Stimulated activated CD8-positive, alpha-beta memory T cell treated with anti-CD3 and anti-CD28 coated beads, Interleukin-2, amount 100 ng/mL, for 48 hours (primary cell): Measurements from ENCODE around the gene PTH1R.

ENCODE experiments used
- DNase-seq, 2 donors: peaks; one replicate each; pipeline ENCODE4 v3.0.0-alpha.2; 2020; ENCODE audit warnings: low read depth in 2 of 2

Gene PTH1R

DNA sequence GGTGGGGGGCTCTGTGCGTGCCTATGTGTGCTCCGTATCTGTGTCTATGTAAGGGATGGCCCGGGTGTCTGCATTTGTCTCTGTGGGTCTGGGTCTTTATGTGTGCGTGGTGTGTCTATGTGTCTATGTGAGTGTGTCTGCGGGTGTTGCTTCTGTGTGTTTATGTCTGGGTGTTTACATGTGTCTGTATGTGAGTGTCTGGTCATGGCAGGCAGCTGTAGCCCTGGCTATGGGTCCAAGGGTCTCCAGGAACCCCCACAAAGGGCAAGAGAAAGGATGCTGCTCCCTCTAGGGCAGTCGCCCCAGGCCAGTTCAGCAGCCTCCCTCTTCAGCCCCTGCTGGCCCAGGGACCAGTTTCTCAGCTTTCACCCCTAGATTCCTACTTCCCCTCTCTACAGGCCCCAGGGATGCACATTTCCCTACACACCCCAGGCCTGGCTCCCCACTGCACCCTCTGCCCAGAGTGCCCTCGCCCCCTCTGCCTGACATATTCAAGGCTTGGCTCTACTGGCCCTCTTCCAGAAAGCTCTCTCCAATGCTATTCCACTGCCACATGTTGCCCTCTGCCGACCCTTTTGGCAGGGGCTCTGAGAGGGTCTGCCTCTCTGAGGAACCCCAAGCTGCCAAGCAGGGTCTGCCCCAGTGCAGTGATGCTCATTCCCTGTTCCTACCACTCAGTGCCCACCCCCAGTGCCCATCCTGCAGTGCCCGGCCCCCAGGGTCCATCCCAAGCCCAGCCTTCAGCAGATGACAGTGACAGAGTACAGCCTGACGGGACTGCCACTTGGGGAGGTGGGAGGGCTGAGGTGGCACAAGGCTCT, 13.2 kb upstream of the PTH1R start:
- DNase-seq: no peak

DNA sequence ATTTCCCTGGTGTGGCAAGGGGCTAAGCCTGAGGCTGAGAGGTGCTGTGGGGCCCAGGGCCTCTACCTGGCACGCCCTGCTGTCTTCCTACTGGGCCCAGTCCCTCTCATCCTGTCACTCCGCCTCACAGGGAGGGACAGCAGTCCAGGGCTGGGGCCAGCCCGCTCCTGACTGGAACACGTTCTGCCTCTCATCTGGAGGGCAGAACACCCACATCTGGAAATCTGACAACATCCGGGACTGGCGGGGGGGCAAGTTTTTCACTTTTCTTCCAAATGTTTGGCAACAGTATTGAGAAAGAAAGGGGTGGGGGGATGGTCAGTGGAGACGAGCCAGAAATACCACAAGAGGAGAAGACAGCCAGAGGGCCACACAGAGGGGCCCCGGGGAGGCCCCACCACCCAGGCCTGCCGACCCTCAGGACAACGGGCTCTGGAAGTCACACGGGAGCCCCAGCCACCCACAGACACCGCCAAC, 12.5 kb upstream of the PTH1R start:
- no peak for DNase-seq

DNA sequence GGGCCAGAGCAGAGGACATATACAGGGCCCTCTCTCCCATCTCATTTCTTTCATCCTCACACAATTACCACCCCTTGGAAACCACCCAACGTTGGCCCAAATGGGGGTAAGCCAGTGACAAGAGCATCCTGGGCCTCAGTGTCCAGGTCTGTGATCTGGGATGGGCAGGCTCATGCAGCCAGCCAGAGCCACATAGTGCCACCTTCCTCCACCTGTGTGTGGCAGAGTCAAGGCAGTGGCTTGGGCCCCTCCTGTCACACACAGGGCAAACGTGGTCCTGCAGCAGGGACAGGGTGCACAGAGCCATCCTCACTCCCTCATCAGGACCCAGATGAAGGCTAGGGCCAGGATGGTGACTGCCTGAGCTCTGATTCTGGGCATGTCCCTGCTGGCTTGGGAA, 12.0 kb upstream of the PTH1R start:
- DNase-seq: no peak

DNA sequence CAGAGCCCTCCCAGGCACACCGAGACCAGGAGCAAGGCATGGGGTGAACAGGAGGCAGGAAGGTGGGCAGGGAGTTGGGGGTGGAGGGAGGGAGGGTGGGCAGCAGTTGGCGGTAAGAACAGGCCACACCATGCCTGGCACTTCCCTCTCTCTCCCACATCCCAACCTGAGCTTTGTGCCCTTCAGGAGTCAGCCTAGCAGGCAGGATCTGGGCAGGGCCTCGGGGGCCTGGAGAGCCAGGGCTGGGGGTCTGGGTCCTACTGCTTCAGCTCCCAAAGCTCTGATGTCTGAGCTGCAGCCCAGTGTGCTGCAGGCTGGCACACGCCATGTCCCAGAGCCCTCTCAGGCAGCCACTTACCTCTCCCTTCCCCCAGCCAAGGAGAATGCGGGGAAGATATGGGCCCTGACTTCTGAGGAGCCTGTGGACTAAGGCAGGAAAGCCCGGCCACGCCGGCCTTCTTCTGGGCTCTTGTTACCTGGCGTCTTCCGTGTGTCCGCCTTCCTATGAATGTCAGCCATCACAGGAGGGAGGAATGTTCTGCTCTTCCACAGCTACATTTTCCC, 11.4 kb upstream of the PTH1R start:
- no peak for DNase-seq

DNA sequence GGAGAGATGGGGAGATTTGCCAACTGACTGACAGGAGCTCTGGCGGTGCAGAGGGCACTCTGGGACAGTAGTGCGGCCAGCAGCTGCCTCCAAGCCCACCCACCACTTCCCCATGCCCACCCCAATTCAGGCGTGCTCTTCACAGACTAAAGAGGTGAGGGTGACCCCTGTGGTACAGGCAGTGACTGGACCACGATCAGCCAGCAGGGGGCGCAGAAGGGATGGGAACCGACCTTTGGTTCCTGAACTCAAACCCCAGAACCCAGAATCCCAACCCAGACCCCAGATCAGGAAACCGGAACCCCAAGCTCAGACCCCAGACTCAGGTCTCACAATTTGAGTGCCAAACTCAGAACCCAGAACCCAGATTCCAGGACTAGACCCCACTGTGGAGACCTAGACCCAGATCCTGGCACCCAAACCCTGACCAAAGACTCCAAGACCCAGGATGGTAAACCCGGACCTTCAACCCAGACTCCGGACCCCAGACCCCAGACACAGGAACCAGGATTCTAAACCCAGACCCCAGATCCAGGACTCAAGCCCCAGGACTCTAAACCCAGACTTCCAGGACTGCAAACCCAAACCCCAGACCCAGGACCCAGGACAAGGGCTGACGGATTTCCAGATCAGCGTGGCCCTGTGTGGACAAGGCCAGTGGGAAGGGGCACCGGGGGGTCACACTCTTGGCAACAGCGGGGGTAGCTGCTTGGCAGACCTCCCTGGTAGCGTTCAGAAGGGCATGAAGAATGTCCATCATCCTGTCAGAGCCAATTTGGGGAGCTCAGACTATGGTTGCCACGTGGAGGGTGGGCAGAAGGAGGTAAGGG, 10.6 kb upstream of the PTH1R start:
- peak; percentile 74 to 82 for DNase-seq

DNA sequence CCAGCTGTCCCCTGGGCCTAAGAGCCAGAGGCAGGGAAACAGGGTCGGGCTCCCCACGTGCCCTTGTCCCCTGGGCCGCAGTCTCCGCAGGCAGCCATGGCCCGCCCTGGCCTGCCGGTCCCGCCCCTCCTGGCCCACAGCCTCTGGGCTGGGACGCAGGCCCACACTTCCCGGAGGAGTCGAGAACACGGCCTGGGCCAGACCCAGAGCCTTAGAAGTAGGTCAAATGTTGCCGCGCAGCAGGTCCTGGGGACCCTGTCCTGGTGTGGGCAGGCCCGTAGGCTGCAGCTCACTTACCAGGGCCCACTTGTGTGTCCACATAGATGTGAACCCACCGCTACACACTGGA, 10.0 kb upstream of the PTH1R start:
- DNase-seq: no peak

DNA sequence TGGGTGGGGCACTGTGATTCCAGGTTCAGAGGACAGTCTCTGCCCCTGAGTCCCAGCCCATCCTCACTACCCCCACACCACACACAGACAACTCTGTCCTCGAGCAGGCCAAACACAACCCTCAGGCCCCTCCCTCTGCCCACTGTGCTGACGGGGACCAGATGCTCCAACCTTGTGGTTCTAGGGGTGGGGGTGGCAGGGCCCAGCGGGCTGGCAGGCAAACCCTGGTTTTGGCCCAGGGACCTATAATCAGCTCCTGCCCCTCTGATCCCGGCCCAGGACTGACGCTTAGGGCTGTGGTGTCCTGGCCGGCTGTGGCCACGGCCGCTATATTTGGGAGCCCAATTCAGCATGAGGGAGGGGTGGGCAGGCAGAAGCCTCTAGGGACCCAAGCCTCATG, 9.2 kb upstream of the PTH1R start:
- no peak for DNase-seq

DNA sequence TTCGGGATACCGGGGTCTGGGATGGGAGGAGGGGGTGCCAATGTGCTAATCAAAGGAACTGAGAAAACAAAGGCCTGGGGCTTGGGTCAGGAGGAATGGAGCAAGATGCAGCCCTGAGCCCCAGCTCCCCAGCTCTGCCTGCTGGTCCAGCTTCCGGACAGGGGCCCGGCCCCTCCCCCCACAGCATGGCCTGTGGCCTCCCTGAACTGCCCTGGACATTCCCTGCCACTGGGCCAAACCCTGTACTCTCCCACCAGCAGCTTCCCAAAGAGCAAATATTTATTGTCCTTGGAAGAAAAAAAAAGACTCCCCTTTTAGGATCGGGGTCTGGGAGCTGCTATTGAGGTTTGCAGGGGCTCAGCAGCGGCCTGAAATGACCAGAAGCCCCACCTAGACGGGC, 8.6 kb upstream of the PTH1R start:
- no peak for DNase-seq

DNA sequence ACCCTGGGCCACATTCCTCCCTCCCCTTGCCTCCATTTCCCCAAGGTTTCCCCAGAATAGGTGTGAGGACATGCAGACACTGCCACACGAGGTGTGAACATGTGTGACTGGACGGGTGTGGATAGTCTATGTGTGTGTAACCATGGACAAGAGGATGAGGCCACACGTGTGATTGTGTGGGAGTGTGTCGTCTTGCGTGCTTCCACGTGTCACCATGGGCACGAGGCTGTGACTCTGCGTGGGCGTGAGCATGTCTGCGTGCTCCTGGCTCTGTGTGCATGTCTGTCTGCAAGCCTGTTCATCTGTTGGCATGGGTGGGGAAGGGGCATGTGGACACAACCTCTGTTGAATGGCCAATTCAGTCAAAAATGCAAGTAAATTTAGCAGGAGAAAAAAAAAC, 8.1 kb upstream of the PTH1R start:
- no peak for DNase-seq

DNA sequence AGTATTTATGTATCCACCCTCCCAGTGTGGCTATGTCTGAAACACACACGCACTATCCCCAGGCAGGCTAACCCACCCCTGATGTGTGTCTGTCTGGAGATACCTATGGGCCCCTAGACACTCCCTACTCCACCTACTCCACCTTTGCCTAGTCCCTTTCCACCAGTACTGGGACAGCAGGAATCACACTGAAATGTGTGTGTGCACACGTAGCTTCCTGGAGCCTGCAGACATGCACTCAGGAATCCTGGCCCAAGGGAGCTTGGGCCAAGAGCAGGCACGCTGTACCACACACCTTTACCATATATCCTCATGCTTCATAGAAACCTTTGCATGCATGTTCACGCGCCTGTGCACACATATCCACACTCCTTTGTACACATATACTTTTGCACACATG, 6.9 kb upstream of the PTH1R start:
- no peak for DNase-seq

DNA sequence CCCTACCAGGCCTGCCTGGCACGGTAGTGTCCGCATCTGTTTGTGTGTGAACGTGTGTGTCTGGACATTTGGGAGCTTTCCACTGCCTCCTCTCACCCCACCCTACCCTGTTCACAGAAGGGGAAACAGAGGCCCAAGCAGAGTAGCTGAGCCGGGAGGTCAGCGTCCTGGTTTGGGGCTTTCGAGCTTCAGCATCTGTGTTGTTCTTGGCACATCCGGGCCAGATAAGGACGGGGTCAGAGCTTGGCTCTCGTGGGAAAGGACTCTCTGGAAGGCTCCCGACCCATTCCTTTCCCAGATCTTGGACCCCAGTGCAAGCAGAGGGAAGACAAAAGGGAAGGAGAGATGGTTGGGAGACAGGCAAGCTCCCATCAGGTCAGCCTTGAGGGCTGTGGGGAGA, 6.3 kb upstream of the PTH1R start:
- no peak for DNase-seq

DNA sequence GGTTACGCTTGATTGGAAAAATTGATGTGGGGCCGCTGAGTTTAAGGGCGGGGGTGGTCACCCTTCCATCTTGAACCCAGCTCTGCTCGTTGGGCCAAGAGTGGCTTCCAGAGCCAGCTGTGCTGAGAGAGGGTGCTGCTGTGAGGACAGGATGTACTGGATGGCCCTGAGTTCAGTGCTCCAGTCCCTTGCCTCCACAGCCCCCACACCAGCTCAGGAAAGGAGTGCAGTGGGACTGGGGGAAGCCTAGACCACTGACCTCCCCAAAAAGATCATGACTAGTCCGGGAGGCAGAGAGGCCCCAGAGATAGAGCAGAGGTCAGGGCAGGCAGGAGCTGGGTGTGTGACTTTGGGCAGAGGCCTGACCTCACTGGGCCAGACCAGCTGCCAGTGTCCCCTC, 4.0 kb upstream of the PTH1R start:
- no peak for DNase-seq

DNA sequence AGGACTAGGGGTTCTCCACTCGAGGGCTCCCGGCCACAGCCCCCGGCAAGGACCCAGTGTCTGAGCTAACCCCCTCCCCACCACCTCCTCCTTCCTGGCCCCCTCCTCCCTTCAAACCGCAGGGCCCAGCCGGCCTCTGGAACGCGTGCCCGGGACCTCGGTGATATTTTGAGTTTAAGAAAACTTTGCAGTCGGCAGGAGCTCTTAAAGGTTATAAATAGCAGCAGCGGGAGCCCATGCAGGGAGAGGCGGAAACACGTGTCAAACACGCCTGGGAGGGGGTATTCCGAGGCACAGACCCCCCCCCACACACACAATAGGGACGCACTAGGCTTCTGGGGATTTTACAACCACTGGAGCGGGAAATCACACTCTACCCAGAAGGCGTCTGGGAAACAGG, 3.1 kb upstream of the PTH1R start:
- no peak for DNase-seq

DNA sequence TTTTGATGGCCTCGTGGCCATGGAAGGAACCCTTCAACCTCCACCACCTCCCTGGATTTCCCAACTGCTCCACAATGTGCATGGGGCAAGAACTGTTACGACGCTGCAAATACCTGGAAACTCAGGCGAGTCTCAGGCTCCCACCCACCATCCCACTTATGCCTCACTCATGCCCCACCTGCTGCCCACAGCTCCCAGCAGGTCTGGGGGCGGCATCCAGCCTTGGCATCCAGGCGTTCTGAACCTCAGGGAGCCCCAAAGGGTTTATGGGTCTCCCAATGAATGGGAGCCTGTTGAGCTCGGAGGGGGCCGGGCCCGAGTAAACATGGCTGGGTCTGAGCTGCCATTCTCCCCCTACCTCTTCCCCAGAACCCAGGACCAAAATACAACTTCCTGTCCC, 2.0 kb upstream of the PTH1R start:
- DNase-seq: no peak

DNA sequence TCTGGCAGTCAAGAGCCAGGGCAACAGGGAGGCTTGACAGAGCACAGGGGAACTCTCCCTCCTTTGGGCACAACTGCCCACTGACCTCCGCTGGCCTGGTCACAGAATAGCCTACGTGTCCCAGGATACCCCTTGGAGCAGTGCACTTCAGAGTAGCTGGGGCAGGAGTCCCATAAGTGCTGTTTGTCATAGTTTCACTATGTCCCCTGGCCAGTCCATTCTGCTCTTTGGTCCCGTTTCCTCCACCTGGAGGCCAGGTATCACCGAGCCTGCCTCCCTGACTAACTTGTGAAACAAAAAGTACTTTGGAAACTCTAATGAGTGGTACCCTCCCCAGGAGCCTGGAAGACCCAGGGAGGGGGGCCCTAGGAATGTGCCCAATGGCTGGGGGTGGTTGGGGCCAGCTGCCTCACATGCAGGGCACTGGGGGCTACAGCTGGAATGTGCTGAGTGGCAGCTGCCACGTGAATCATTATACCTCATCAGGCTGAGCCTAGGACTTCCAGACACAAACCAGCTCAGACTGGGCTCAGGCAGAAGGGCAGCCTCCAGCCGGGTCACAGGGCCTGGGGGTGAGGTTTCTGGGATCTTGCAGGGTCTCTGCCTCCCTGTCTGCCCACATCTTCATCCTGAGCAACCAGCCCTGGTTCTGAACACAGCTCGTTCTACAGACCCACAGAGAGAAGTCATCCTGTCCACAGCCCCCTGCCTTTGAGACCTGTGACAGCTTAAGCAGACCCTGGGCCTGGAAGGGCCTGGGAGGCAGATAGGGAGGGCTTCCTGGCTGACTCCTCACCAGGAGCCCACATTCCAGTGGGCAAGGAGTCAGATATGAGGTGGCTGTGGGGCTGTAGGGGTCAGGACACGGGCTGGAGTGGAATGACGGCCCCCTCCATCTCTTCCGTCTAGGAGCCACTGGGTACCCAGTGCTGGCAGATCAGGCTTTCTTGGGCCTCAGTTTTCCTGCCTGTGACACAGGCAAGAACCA, 914 bp upstream of the PTH1R start:
- DNase-seq: no peak

DNA sequence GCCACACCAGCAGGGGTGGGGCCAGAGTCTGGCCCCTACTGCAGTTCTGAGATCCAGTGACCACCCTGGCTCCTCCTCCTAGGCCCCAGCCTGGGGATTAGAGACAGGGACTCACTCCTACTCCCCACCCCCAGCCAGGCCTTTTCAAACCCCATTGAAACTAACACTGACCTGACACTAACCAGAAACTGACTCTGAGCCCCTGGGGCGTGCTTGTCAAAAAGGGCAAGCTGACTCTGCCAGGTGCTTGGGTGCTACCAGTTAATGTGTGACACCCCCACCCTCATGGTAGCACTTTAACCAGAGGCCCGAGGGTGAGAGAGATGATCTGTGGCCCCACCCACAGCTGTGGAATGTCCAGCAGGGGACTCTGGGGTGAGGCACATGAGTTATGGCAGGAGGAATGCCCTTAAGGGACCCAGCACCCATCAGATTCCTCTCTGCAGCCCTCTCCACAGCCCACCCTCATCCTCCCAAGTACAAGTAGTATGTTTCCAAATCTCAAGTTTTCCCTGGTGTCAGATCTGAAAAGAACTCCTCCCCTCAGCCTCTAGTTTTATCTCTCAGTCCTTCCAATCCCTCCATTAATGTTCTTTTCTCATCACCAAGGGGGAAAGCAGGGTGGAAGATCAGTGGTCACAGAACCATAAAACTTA, 1.4 kb downstream of the PTH1R start:
- DNase-seq: no peak

DNA sequence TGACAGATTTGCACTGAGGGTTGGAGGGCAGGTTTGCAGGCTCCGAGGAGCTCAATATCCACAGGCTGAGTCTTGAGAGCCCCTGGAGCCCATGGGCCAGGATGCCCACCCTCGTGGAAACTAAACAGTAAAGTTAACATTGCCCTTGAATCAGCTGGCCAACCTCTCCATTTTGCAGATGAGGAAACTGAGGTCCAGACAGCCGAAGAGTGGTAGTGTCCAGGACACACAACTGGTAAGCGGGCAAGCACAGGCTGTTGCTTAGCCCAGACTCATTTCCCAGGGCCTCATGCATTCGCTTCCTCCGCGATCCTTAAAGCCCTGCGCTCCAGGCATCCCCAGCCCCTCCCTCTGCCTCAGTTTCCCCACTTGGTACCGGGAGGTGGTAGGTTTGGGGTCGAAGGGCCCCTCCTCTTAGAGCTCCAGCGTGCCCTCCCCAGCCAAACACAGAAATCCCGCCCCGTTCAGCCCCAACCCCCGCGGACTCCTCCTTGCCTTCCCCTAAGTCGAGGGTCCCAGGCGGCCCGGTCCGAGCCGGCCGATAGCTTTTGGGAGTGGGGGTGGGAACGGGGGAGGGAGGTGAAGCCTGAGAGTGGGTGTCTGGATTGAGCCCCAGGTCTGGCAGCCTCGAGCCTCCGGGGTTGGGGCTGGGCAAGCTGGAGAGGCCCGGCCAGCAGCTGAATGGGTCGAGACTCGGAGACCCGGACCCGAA, 3.5 kb downstream of the PTH1R start:
- no peak for DNase-seq

DNA sequence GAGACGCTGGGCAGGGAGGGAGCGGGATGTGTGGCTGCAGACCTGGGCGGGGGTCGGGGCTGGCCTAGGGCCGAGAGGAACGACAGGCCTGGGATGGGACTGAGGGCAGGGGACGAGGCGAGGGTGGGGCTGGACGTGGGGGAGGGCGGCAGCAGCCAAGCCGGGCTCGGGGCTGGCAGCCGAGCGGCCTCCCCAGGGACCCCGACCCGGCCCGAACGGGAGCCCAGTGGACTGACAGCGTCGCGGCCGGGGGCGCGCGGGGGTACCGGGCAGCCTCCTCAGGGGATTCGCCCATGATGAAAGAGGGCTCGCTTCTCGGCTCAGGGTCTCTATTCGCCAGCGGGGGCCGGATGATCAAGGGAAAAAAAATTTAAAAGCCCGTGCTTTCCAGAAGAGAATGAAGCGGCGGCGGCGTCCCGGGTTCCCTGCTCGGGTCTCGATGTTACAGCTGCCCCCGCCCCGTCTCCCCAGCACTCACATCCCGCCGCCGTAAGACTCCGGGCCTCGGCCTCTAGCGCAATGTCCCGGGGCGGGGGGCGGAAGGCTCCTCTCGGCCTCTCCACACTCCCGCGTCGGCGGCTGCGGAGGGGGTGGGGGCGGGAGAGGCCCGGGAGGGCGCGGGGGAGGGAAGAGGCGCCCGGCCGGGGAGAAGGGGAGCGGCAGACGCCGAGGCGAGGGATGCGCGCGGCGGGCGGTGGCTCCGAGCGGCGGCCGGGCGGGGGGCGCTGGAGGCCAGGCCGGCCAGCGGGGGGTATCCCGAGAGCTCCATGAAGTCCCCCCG, 4.3 kb downstream of the PTH1R start:
- DNase-seq: no peak

DNA sequence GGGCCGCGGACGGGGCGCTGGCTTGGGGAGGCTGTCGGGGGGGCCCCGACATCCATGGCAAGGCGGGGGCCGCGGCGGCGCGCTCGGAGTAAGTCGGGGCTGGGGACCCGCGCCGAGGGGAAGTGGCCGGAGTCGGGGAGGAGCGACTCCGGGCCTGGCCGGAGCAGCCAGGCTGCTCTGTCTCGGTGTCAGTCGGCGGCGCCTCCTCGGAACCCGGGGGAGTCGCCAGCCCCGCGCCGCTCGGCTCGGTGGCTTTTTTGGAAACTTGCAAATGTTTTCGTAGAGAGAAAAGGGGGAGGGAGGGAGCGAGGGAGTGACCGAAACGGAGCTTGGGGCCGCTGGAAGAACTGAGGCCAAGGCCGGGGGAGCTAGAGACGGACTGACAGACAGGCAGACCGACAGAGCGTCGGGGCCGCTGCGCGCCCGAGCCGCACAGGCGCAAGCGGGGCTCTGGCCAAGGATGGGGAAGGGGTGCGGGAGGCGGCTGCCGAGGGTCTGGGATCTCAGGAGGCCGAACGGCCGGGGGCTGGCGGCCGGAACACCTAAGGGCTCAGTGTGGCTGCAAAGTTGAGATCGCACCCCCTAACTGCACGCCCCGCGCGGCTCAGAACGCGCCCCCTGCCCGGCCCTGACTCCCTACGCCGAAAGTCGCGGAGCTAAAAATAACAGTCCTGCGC, 5.0 kb downstream of the PTH1R start:
- DNase-seq: no peak
